GM12864 (cell line): ENCODE data around the gene TFAP2C.

Experiments
- DNase-seq: peaks from one replicate; pipeline ENCODE4 v3.0.0-alpha.2; 2011; ENCODE audit warnings: low read depth
- H3K4me3 ChIP-seq: 2 replicates; pipeline ENCODE4 v1.5.1; 2011; ENCODE audit warnings: mild to moderate bottlenecking, low read depth, low read length, control low read depth
- TF ChIP-seq, protein P1 (sequence below): IDR thresholded peaks from 2 replicates; pipeline ENCODE4 v1.5.1; 2011; ENCODE audit warnings: low read depth, mild to moderate bottlenecking, moderate library complexity, low read length, control low read depth, inconsistent platforms; ENCODE audit errors: missing control alignments

TFAP2C gene

GRCh38 chr20:56625837-56626236 lies 3.3 kb upstream of the TFAP2C start:
- DNase-seq: no peak
- TF ChIP-seq, protein P1, sequence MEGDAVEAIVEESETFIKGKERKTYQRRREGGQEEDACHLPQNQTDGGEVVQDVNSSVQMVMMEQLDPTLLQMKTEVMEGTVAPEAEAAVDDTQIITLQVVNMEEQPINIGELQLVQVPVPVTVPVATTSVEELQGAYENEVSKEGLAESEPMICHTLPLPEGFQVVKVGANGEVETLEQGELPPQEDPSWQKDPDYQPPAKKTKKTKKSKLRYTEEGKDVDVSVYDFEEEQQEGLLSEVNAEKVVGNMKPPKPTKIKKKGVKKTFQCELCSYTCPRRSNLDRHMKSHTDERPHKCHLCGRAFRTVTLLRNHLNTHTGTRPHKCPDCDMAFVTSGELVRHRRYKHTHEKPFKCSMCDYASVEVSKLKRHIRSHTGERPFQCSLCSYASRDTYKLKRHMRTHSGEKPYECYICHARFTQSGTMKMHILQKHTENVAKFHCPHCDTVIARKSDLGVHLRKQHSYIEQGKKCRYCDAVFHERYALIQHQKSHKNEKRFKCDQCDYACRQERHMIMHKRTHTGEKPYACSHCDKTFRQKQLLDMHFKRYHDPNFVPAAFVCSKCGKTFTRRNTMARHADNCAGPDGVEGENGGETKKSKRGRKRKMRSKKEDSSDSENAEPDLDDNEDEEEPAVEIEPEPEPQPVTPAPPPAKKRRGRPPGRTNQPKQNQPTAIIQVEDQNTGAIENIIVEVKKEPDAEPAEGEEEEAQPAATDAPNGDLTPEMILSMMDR: no peak
- H3K4me3 ChIP-seq: no peak overlapping the region

DNA sequence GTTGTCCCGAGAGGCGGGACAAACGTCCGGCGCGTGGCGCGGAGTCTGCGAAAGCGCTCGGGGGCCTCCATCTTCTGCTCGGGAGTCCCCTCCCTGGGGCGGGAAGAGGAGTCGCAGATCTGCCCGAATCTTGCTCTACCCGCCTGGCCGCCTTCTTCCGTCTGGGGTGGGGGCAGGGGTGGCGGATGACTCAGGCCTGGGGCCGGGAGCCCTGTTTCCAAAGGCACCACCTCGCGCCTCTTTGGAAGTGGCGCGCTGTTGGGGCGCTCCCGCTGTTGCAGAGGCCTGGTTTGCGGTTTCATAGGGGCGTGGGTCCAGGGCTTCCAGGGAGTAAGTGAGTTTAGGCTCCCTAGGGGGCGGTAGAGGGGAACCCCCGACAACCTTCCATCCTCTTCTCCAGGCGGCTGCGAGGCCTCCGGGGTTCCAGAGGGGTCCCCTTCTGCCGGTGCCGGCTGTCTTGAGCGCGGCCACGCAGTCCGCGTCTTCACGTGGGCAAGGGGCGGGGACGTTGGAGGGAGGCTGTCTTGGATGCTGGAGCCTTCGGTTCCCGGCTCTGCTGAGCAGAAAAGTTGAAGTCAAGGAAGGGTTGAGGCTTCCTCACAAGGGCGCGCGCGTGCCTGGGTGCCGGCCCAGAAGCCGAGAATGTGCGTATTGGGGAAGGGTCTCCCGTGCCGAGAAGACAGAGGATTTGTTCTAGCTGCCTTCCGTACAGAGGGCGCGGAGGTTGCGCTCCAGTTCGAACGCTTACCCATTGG lies 2.6 kb upstream of the TFAP2C start:
- DNase-seq: no peak
- no peak overlapping the region for H3K4me3 ChIP-seq
- TF ChIP-seq, protein P1: peak; percentile 30

GRCh38 chr20:56627122-56628014 lies 1.7 kb upstream of the TFAP2C start:
- no peak overlapping the region for H3K4me3 ChIP-seq
- no peak for DNase-seq

DNA sequence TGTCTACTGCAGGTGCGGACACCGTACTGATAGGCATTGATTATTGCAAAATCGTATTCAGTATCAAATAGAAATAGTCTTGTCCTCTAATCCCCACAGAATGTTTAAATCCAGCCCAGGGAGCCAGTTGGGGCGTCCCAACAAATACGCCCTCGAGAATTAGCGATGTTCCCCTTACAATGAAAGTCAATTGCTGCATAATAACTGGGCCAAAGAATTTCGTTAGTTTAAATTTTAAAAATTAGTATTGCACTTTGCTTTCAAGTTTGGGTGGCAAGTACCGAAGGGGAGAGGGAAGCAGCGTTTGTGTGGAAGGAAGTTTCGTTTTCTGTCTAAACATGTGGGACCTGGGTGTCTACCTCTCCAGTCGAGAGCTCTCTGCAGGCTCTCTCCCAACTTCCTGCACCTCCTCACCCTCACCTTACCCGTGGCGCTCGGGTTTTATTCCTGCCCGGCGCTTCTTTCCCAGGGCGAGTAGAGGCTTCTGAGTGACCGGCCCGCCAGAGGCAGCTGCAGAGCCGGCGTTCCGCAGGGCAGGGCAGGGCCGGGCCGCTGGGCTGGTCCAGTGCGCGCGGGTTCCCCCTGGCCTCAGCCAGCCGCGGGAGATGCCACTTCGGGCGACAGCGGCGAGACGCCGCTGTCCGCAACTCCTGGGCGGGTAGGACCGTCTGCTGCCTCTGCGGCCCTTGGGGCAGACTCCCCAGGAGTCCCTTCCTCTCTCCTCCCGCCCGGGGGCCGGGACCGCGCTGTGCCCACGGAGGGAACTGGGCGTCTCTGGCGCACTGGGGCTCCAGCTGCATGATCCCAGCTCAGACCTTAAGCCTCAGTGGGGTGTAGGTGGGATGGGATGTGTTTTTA lies 862 bp upstream of the TFAP2C start:
- TF ChIP-seq, protein P1: no peak
- H3K4me3 ChIP-seq: no peak overlapping the region
- no peak for DNase-seq

More at GRCh38 chr20:56627122-56628014, 1.7 kb upstream of the TFAP2C start:
- TF ChIP-seq, protein P1: no peak

- H3K4me3 ChIP-seq: no peak overlapping the region
- no peak for DNase-seq
Measured at GRCh38 chr20:56629464-56630085, 469 bp downstream of the TFAP2C start.

GRCh38 chr20:56630086-56630493 lies 984 bp downstream of the TFAP2C start:
- no peak for DNase-seq
- H3K4me3 ChIP-seq: no peak overlapping the region
- TF ChIP-seq, protein P1: peak; percentile 25

More at GRCh38 chr20:56629464-56630085, 469 bp downstream of the TFAP2C start:
- TF ChIP-seq, protein P1: no peak
